ENCODE data around the gene RHO.

GRCh38 chr3:129558081-129558771 is 29.8 kb downstream of the RHO start:
- no peak for TF ChIP-seq CTCF (IDR thresholded peaks at IDR 0.05; ENCODE audit: extremely low read depth in 1 of 2, insufficient read depth in 1 of 2, low read depth in 1 of 2, low read length in 2 of 2)
- no peak for TF ChIP-seq MAX (IDR thresholded peaks at IDR 0.05; ENCODE audit: insufficient read depth, insufficient read length)
- no peak for TF ChIP-seq EZH2 (IDR thresholded peaks at IDR 0.05; ENCODE audit: borderline replicate concordance, low read depth, low read length, severe bottlenecking)
- TF ChIP-seq POLR2A (IDR thresholded peaks at IDR 0.05; ENCODE audit: low read depth, low read length) = no peak
- TF ChIP-seq FOS (IDR thresholded peaks at IDR 0.05; ENCODE audit: borderline replicate concordance, insufficient read depth, low read length) = no peak
- TF ChIP-seq POLR2AphosphoS5 (IDR thresholded peaks at IDR 0.05; ENCODE audit: insufficient read depth, low read depth, low read length) = no peak
- no peak for TF ChIP-seq JUN (IDR thresholded peaks at IDR 0.05; ENCODE audit: borderline replicate concordance, insufficient read depth, insufficient read length, low read depth)

All from endothelial cell of umbilical vein (primary cell).